H9 (cell line): ENCODE results near the gene DMRT3. TPM values are rescaled to one million over a fixed set of nuclear protein-coding genes. Genes with fewer than 3 reads are reported as not detected.

Source experiments
- DNase-seq: peaks from one replicate; pipeline ENCODE4 v3.0.0-alpha.2; 2017
- H2AFZ ChIP-seq: one replicate; pipeline ENCODE4 v1.6.1; 2013; ENCODE audit warnings: mild to moderate bottlenecking, low read length, control low read depth, moderate library complexity
- H2AK5ac ChIP-seq: 2 replicates; pipeline ENCODE4 v1.6.1; 2013; ENCODE audit warnings: low read length, control low read depth, mixed read lengths; ENCODE audit not compliant: insufficient read length
- H2BK120ac ChIP-seq: one replicate; pipeline ENCODE4 v1.6.1; 2013; ENCODE audit warnings: low read depth, mild to moderate bottlenecking, low read length, control low read depth, inconsistent platforms; ENCODE audit not compliant: poor library complexity, severe bottlenecking
- H2BK12ac ChIP-seq: 2 replicates; pipeline ENCODE4 v1.6.1; 2013; ENCODE audit warnings: low read length, control low read depth, mixed read lengths, low read depth; ENCODE audit not compliant: insufficient read length
- H2BK15ac ChIP-seq: 2 replicates; pipeline ENCODE4 v1.6.1; 2013; ENCODE audit warnings: low read depth, low read length, control low read depth
- H2BK20ac ChIP-seq: one replicate; pipeline ENCODE4 v1.6.1; 2013; ENCODE audit warnings: low read depth, mild to moderate bottlenecking, low read length, control low read depth, inconsistent platforms; ENCODE audit not compliant: poor library complexity, severe bottlenecking
- H2BK5ac ChIP-seq: 2 replicates; pipeline ENCODE4 v1.6.1; 2013; ENCODE audit warnings: low read length, control low read depth, mixed read lengths; ENCODE audit not compliant: insufficient read length
- H3K14ac ChIP-seq: 2 replicates; pipeline ENCODE4 v1.6.1; 2013; ENCODE audit warnings: low read length, control low read depth; ENCODE audit not compliant: insufficient read depth
- H3K18ac ChIP-seq: 2 replicates; pipeline ENCODE4 v1.6.1; 2013; ENCODE audit warnings: low read depth, mild to moderate bottlenecking, mixed read lengths, low read length, control low read depth; ENCODE audit not compliant: insufficient read length
- H3K23ac ChIP-seq: 2 replicates; pipeline ENCODE4 v1.6.1; 2013; ENCODE audit warnings: low read length, control low read depth, mixed read lengths, low read depth; ENCODE audit not compliant: insufficient read length
- H3K23me2 ChIP-seq: 2 replicates; pipeline ENCODE4 v1.6.1; 2013; ENCODE audit warnings: low read depth, mild to moderate bottlenecking, mixed read lengths, low read length, control low read depth; ENCODE audit not compliant: insufficient read length, poor library complexity, severe bottlenecking
- H3K27ac ChIP-seq: 2 replicates; pipeline ENCODE4 v1.5.1; 2013; ENCODE audit warnings: low read length, control low read depth, mixed read lengths, low read depth; ENCODE audit not compliant: insufficient read length
- H3K27me3 ChIP-seq: 2 replicates; pipeline ENCODE4 v1.6.1; 2013; ENCODE audit warnings: low read length, control low read depth, inconsistent platforms; ENCODE audit not compliant: insufficient read depth
- H3K4ac ChIP-seq: 2 replicates; pipeline ENCODE4 v1.6.1; 2013; ENCODE audit warnings: low read depth, mild to moderate bottlenecking, control low read depth, inconsistent platforms, low read length, moderate library complexity
- H3K4me1 ChIP-seq: 2 replicates; pipeline ENCODE4 v1.6.1; 2013; ENCODE audit warnings: low read length, control low read depth, inconsistent platforms; ENCODE audit not compliant: insufficient read depth
- H3K4me2 ChIP-seq: 2 replicates; pipeline ENCODE4 v1.6.1; 2013; ENCODE audit warnings: low read length, control low read depth, mixed read lengths; ENCODE audit not compliant: insufficient read length, insufficient read depth
- H3K56ac ChIP-seq: 2 replicates; pipeline ENCODE4 v1.6.1; 2013; ENCODE audit warnings: low read depth, mild to moderate bottlenecking, mixed read lengths, low read length, control low read depth; ENCODE audit not compliant: insufficient read length
- H3K79me1 ChIP-seq: 2 replicates; pipeline ENCODE4 v1.6.1; 2013; ENCODE audit warnings: low read depth, mild to moderate bottlenecking, moderate library complexity, low read length, control low read depth, inconsistent platforms; ENCODE audit not compliant: insufficient read depth, poor library complexity, severe bottlenecking
- H3K79me2 ChIP-seq: 2 replicates; pipeline ENCODE4 v1.6.1; 2013; ENCODE audit warnings: low read length, control low read depth, inconsistent platforms; ENCODE audit not compliant: insufficient read depth
- H3K9ac ChIP-seq: 2 replicates; pipeline ENCODE4 v1.6.1; 2013; ENCODE audit warnings: low read length, control low read depth, mixed read lengths; ENCODE audit not compliant: insufficient read length; ENCODE audit errors: extremely low read depth
- H3K9me3 ChIP-seq: one replicate; pipeline ENCODE4 v1.6.1; 2013; ENCODE audit warnings: low read depth, low read length, inconsistent platforms; ENCODE audit not compliant: control insufficient read depth
- H3T11ph ChIP-seq: one replicate; pipeline ENCODE4 v1.6.1; 2013; ENCODE audit warnings: mild to moderate bottlenecking, low read length, control low read depth, inconsistent platforms
- H4K20me1 ChIP-seq: one replicate; pipeline ENCODE4 v1.6.1; 2013; ENCODE audit not compliant: control insufficient read depth, insufficient read length, insufficient read depth
- H4K5ac ChIP-seq: 2 replicates; pipeline ENCODE4 v1.6.1; 2013; ENCODE audit warnings: low read depth, mild to moderate bottlenecking, mixed read lengths, low read length, control low read depth; ENCODE audit not compliant: insufficient read length
- H4K8ac ChIP-seq: replicated peaks from 2 replicates; pipeline ENCODE4 v1.6.1; 2013; ENCODE audit warnings: low read length, control low read depth, mixed read lengths, low read depth; ENCODE audit not compliant: insufficient read length
- H4K91ac ChIP-seq: 2 replicates; pipeline ENCODE4 v1.6.1; 2013; ENCODE audit warnings: low read depth, mild to moderate bottlenecking, moderate library complexity, mixed read lengths, low read length, control low read depth; ENCODE audit not compliant: insufficient read length
- H3K27ac Mint-ChIP-seq, 3 experiments: 2 replicates in 2 of 3; 3 replicates in 1 of 3; pipeline ENCODE4 v1.8.0; 2020 to 2021; ENCODE audit warnings: mixed read lengths in 3 of 3, mild to moderate bottlenecking in 1 of 3, moderate library complexity in 1 of 3
- H3K27me3 Mint-ChIP-seq: 2 replicates; pipeline ENCODE4 v1.8.0; 2021; ENCODE audit warnings: low read depth, mild to moderate bottlenecking, moderate library complexity, mixed read lengths
- H3K36me3 Mint-ChIP-seq, 3 experiments: 2 replicates in 2 of 3; 3 replicates in 1 of 3; pipeline ENCODE4 v1.8.0; 2020 to 2021; ENCODE audit warnings: low read depth in 3 of 3, mixed read lengths in 3 of 3; ENCODE audit not compliant: insufficient read depth in 1 of 3
- H3K4me1 Mint-ChIP-seq, 2 experiments: 2 replicates each; pipeline ENCODE4 v1.8.0; 2020; ENCODE audit warnings: mixed read lengths in 2 of 2
- H3K4me3 Mint-ChIP-seq, 2 experiments: 2 replicates in 1 of 2; 3 replicates in 1 of 2; pipeline ENCODE4 v1.8.0; 2020 to 2021; ENCODE audit warnings: mild to moderate bottlenecking in 2 of 2, mixed read lengths in 2 of 2, moderate library complexity in 1 of 2
- H3K9me3 Mint-ChIP-seq, 2 experiments: 2 replicates in 1 of 2; 3 replicates in 1 of 2; pipeline ENCODE4 v1.8.0; 2020; ENCODE audit warnings: mild to moderate bottlenecking in 2 of 2, mixed read lengths in 2 of 2, moderate library complexity in 1 of 2
- WGBS: extraction: QIAGEN DNeasy Blood & Tissue Kit; methylation state at CpG from one replicate; pipeline ENCODE4 v1.1.7; 2013; ENCODE audit warnings: missing lambda C conversion rate, low lambda C conversion rate, mixed read lengths; ENCODE audit not compliant: insufficient read length; ENCODE audit errors: extremely low coverage; 5-methylcytosine and 5-hydroxymethylcytosine counted together
- total RNA-seq: library from RNA; stranded (reverse); gene quantifications from 2 replicates; pipeline ENCODE4 v1.2.1, GENCODE V29; 2021
- TF ChIP-seq, protein P1 (sequence below): fragments of 200-600 bp; sonication (generic); conservative IDR thresholded peaks from 3 replicates; pipeline ENCODE4 v1.8.0; 2021; ENCODE audit warnings: antibody characterized with exemption, mild to moderate bottlenecking

DMRT3 gene
- total RNA-seq, 1 experiment from 2014 or later = not detected

DNA sequence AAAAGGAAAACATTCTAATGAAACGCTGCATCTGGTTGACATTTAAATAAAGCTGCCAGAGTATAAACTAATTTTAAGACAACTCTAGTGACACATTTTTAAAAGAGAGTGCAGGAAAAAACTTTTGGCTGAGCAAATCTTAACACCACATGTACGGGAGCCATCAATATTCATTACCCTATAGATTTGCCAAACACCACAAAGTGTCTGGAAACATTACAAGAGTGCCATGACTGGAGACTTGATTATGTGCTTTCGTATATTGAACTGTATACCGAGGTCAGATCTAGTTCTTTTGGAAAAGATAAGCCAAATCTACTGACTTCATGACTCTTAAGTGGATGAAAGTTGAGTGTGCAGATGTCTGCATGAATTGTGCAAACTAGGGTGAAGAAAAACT lies 63.1 kb downstream of the DMRT3 start:
- no peak overlapping the region for H4K91ac ChIP-seq
- DNase-seq = no peak
- TF ChIP-seq, protein P1, sequence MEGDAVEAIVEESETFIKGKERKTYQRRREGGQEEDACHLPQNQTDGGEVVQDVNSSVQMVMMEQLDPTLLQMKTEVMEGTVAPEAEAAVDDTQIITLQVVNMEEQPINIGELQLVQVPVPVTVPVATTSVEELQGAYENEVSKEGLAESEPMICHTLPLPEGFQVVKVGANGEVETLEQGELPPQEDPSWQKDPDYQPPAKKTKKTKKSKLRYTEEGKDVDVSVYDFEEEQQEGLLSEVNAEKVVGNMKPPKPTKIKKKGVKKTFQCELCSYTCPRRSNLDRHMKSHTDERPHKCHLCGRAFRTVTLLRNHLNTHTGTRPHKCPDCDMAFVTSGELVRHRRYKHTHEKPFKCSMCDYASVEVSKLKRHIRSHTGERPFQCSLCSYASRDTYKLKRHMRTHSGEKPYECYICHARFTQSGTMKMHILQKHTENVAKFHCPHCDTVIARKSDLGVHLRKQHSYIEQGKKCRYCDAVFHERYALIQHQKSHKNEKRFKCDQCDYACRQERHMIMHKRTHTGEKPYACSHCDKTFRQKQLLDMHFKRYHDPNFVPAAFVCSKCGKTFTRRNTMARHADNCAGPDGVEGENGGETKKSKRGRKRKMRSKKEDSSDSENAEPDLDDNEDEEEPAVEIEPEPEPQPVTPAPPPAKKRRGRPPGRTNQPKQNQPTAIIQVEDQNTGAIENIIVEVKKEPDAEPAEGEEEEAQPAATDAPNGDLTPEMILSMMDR = no peak
- H3T11ph ChIP-seq = no peak overlapping the region
- no peak overlapping the region for H3K4ac ChIP-seq
- no peak overlapping the region for H2BK20ac ChIP-seq
- H3K27me3 ChIP-seq = peaks cover 36% of the 10 kb centered on the region; the same call in 1 of the 2 replicates
- no peak overlapping the region for H3K4me2 ChIP-seq
- H4K5ac ChIP-seq = no peak overlapping the region
- H3K14ac ChIP-seq = no peak overlapping the region
- no CpG with 5 or more reads among the region's 4 CpGs for WGBS
- H3K79me2 ChIP-seq = no peaks in the 10 kb centered on the region
- H3K9me3 ChIP-seq = no peaks in the 10 kb centered on the region
- Mint-ChIP-seq H3K27me3 (peaks cover 87% of the 10 kb centered on the region), H3K9me3 (peaks cover 7 to 19% of the 10 kb centered on the region in 2 experiments; a peak in 4 of 5 replicates), H3K4me1 (peaks cover 0 to 7% of the 10 kb centered on the region in 2 experiments; a peak in 3 of 4 replicates), H3K27ac (no peak overlapping the region), H3K4me3 (no peak overlapping the region), H3K36me3 (no peaks in the 10 kb centered on the region; a peak in 1 of 7 replicates)
- H3K56ac ChIP-seq = no peak overlapping the region
- no peaks in the 10 kb centered on the region for H3K4me1 ChIP-seq
- no peak overlapping the region for H2BK120ac ChIP-seq
- peaks cover 8% of the 10 kb centered on the region for H3K23me2 ChIP-seq
- no peak overlapping the region for H2BK15ac ChIP-seq
- H3K23ac ChIP-seq = no peak overlapping the region
- no peak overlapping the region for H2AFZ ChIP-seq
- no peak overlapping the region for H2BK5ac ChIP-seq
- no peak overlapping the region for H2BK12ac ChIP-seq
- no peak overlapping the region for H3K27ac ChIP-seq
- no peak overlapping the region for H3K9ac ChIP-seq
- H2AK5ac ChIP-seq = no peak overlapping the region
- H3K79me1 ChIP-seq = no peaks in the 10 kb centered on the region
- H4K8ac ChIP-seq = no peak overlapping the region
- H3K18ac ChIP-seq = no peak overlapping the region
- no peaks in the 10 kb centered on the region for H4K20me1 ChIP-seq

Other genes with a start within 250 kb of the DMRT3 start
- gene DMRT1, start 135.0 kb upstream of the DMRT3 start, total RNA-seq = not detected in 2 replicates
- gene DMRT2, start 73.7 kb downstream of the DMRT3 start, total RNA-seq = not detected in 2 replicates